ENCODE data around the gene RGS10. TPM values are rescaled to one million over a fixed set of nuclear protein-coding genes. Genes with fewer than 3 reads are reported as not detected.
"Not testable (repeated sequence)": the region's sequence is repeated elsewhere in the genome, so short reads cannot be mapped to it uniquely, and the experiment has no call there.

Gene RGS10
- total RNA-seq, 1 donor from 2014 or later = 7.2 TPM

DNA sequence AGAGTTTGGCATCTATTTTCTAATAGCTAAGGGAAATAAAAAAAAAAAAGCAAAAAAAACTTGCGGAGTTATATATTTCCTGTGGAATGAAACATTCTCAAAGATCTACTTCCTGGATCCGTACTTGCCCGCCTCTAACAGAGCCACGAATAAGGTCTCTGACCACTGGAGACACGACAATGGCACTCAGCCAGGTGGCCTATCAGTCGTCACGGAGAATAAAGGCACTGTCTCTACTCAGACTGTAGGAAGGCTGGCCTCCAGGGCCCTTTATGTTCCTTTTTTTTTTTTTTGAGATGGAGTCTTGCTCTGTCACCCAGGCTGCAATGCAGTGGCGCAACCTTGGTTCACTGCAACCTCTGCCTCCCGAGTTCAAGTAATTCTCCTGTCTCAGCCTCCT lies 58.7 kb downstream of the RGS10 start:
- DNase-seq (ENCODE audit: missing footprints) (no peak), ATAC-seq (no peak)
- intact Hi-C loops (cut with DNase I) = no loop called here

DNA sequence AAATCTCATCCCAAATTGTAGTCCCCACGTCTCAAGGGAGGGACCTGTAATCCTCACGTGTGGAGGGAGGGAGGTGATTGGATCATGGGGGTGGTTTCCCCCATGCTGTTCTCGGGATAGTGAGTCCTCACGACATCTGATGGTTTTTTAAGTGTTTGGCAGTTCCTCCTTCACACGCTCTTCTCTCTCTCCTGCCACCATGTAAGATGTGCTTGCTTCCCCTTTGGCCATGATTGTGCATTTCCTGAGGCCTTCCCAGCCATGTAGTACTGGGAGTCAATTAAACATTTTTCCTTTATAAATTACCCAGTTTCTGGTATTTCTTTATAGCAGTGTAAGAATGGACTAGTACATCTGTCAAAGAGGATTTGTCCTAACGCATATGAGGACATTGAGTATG lies 59.5 kb downstream of the RGS10 start:
- ATAC-seq (no peak), DNase-seq (ENCODE audit: missing footprints) (no peak)
- intact Hi-C loops (cut with DNase I) = no loop called here

DNA sequence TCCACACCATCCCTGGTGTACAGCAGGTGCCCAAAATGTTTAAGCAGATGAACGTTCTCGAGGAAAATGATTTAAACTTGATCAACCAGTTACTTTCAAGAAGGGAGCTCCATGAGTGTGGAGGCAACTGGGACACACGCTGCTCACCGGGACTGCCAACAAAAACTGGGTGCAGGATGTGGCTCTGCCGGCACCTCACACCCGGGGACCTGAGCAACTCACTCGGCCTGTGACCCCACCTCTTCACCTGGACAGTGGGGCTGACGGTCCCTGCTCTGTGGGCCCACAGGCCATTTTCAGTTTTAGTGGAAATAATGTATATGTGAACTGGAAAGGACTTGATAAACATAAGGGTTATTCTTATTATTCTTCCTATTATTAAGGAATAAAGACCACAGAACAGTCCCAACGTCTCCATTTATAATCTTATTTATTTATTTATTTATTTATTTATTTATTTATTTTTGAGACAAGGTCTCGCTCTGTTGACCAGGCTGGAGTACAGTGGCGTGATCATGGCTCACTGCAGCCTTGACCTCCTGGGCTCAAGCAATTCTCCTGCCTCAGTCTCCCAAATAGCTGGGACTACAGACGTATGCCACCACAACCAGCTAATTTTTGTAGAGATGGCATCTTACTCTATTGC lies 60.6 kb downstream of the RGS10 start:
- no peak for ATAC-seq
- intact Hi-C loops (cut with DNase I) = no loop called here
- DNase-seq (ENCODE audit: missing footprints) = no peak

DNA sequence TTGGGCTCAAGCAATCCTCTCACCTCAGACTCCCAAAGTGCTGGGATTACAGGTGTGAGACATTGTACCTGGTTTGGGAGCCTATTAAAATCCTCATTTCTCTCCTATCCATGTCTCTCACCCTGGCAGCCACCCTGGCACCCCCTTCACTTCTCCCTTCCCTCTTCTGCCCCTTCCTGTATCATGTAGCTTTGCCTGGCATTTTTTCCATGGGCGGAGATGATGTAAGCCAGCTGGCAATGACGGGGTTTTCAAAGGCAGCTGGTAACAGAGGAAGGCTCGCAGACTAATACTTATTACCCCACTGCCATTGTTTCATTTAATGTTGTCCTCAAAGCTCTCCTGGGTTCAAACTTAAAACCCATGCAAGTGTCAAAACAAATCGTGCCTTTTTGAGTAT lies 61.9 kb downstream of the RGS10 start:
- ATAC-seq = peak; percentile 33
- intact Hi-C loops (cut with DNase I) = no loop called here
- no peak for DNase-seq (ENCODE audit: missing footprints)

DNA sequence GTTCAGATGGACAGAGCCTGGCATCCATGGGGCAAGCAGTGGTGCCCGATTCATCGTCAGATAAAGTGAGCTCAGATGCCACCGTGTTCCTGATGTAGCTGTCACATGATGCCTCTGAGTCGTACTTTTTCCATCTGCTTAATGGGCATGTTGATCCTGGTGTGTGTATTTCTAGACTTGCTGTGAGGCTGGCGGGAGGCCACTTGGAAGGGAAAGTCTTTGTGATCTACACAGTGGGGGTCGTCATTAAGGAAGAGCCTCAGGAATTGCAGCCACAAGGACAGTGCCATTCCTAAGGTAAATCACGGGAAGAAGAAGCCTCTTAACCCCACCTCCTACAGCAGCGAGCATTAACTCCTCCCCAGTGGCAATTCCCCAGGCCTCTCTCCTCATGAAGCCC lies 63.0 kb downstream of the RGS10 start:
- intact Hi-C loops (cut with DNase I) = no loop called here
- ATAC-seq (no peak), DNase-seq (ENCODE audit: missing footprints) (no peak)

DNA sequence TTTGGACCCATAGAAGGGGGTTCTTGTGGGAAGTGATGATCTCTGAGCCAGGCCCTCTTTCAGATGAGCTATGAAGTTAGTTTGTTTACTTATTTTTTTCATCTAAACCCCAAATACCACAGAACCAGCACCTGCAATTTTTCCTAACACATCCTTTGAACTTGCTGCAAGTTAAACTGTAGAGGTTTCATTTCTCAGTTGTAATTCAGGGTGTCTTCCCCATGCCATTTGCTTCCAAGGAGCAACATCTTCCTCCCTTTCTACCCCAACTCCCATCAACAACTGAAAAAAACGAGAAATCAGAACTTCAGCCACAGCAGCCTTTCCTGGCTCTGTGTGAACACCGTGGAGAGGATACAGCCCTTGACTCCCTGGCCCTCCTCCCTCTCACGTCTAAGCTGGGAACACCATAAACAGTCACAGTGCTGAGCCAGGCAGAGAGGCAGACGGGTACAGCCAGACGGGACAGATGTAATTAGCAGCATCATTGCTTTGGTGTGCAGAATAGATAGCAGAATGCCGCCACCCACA lies 63.6 kb downstream of the RGS10 start:
- intact Hi-C loops (cut with DNase I) = no loop called here
- no peak for DNase-seq (ENCODE audit: missing footprints)
- ATAC-seq = peak; percentile 61

DNA sequence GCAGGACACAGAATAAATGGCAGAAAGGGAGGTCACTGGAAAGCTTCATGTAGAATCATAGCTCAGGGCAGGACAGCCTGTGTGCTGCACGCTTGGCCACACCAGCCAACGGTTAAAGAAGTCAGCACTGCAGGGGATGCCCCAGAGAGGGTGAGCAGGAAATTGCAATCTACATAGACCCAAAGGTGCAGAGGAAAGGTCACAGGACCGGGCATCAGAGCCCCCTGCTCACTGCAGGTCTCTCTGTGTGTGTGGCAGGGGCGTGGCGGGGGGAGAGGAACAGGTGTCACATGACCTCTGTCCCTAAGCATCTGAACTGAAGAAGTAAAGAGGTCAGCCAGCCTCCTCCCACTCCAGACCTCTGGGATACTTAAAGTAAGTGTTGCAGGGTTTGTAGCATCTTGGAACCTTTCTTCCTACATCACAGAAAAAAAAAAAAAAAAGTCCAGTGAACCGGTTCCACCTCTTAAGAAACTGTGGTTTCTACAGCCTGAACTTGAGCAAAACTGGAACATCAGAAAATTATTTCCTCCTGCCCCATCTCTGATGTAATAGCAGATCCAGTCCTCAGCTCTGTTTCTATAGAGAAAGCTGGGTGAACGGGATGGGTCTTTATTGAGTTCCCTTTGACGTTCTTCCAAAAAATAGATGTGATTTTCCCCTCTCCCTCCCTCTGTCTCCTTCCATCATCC lies 64.3 kb downstream of the RGS10 start:
- DNase-seq (ENCODE audit: missing footprints) = no peak
- intact Hi-C loops (cut with DNase I) = no loop called here
- ATAC-seq = no peak

DNA sequence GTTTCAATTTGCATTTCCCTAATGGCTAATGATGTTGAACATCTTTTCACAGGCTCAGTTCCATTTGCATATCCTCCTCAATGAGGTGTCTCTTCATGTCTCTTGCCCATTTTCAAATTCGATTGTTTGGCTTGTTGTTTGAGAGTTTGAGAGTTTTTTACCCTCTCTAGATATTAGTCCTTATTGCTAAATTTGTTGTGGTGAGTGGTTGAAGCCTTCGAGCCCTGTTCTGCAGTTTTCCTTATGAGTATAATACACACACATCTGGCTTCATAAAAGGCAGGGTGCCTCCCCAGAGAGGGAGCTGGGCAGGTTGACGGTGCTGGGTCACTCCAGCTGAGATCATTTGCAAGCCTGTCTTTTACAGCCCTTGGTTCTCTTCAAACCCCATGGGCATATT lies 65.1 kb downstream of the RGS10 start:
- DNase-seq (ENCODE audit: missing footprints) (no peak), ATAC-seq (no peak)
- intact Hi-C loops (cut with DNase I) = no loop called here

DNA sequence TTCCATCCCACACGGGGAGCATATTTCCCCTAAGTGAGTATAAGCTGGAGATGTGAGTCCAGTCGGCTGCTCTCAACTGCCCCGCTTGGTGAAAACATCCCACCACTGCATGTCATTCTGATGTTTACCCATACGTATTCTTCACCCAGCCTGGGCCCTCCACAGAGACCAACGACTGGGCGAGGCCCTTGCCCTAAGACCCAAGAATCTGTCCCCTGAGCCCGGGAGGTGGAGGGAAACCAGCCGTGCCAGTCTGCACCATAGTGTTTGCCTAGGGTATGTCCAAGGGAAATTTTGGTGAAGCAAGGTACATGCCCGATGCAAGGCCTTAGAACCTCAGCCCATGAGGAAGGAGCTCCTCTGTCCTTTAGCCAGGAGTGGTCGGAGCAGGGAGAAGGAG lies 67.9 kb downstream of the RGS10 start:
- ATAC-seq (no peak), DNase-seq (ENCODE audit: missing footprints) (no peak)
- intact Hi-C loops (cut with DNase I) = no loop called here

DNA sequence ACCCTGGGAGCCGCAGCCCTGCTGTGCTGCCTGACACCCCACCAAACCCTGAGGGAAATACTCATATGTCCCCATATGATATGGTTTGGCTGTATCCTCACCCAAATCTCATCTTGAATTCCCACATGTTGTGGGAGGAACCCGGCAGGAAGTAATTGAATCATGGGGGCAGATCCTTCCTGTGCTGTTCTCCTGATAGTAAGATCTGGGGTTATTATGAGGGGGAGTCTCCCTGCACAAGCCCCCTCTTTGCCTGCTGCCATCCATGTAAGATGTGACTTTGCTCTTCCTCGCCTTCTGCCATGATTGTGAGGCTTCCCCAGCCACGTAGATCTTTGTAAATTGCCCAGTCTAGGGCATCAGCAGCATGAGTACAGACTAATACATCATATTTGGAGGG lies 68.7 kb downstream of the RGS10 start:
- ATAC-seq = no peak
- DNase-seq (ENCODE audit: missing footprints) = no peak
- intact Hi-C loops (cut with DNase I) = no loop called here

DNA sequence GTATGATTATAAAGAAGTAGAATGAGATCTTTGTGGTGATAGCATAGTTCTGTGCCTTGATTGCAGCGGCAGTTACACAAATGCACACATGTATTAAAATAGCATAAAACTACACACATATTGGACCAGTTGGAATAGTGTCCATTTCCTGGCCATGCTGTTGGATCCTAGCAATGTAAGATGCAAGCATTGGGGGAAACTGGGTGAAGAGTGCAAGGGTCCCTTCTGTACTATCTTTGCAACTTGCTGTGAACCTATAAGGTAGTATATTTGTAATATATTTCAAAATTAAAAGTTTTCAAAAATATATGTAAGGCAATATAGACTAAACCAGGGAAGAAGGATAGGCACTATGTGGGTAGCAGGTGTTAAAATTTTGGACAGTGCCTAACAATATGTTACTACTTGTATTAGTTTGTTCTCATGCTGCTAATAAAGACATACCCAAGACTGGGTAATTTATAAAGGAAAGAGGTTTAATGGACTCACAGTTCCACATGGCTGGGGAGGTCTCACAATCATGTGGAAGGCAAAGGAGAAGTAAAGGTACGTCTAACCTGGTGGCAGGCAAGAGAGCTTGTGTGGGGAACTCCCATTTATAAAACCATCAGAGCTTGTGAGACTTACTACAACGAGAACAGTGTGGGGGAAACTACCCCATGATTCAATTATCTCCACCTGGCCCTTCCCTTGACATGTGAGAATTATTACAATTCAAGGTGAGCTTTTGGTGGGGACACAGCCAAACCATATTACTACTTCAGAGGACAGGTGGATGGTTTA lies 71.4 kb downstream of the RGS10 start:
- DNase-seq (ENCODE audit: missing footprints) (no peak), ATAC-seq (no peak)
- intact Hi-C loops (cut with DNase I) = no loop called here

DNA sequence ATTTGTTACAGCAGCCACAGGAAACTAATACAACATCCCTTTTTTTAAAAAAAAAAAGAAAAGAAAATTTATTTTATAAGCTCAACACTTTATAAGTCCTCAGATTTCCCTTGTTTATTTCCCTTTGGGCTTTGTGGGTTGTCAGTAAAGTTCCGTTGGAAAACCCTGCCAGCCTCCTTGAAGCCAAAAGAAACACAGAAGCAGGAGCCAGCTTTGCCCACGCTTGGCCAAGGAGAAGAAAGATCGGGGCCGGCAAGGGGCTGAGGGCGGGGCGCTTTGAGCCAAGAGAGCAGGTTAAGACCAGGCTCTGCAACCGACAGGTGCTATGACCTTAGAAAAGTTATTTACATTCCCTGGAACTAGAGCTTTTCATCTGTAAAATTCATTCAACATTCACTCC lies 72.7 kb downstream of the RGS10 start:
- DNase-seq (ENCODE audit: missing footprints) (no peak), ATAC-seq (no peak)
- intact Hi-C loops (cut with DNase I) = no loop called here

DNA sequence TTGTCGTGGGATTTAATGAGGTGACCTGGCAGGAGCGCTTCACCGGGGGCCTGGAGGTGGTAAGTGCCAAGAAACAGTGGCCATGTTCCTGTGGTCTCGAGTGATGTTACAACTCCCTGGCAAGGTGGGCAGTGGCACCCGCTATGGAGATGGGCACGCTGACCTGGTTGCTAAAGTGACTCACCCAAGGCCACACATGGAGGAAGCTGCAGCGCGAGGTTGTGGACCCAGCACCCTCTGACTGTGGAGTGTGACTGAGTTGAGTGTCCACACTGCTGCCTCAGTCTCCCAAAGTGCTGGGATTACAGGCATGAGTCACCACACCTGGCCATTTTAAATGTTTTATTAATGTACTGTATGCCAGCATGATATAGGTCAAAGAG lies 73.2 kb downstream of the RGS10 start:
- no peak for ATAC-seq
- DNase-seq (ENCODE audit: missing footprints) = peak; percentile 62
- intact Hi-C loops (cut with DNase I) = no loop called here

DNA sequence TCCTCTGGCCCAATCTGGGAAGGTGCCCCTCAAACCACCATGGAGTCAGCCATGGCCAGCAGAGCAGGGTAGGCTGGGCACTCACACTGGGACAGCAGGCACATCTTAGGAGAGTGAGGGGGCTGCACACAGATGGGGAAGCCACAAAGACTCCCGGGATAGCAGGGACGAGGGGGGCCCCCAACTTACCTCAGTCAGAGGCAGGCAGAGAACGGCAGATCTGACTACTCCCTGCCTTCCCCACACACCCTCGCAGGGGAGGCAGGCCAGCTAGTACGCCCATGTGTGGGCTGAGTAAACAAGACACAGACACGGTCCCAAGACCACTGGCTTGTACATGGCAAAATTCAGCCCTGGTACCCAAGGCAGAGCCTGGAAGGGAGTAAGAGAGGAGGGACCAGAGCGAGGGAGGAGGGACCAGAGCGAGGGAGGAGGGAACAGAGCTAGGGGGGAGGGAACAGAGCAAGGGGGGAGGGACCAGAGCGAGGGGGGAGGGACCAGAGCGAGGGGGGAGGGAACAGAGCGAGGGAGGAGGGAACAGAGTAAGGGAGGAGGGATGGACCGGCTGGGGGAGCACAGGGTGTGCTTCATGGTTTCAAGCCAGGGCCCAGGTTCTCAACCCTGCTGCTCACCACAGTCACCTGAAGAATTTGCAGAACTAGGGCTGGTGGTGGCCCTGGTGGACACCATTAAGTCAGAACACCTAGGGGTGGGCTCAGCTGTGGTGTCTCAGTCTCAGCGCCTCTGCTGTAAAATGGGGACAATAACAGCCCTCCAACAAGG lies 73.8 kb downstream of the RGS10 start:
- ATAC-seq (no peak), DNase-seq (ENCODE audit: missing footprints) (peak; percentile 66)
- intact Hi-C loops (cut with DNase I) = no loop called here

DNA sequence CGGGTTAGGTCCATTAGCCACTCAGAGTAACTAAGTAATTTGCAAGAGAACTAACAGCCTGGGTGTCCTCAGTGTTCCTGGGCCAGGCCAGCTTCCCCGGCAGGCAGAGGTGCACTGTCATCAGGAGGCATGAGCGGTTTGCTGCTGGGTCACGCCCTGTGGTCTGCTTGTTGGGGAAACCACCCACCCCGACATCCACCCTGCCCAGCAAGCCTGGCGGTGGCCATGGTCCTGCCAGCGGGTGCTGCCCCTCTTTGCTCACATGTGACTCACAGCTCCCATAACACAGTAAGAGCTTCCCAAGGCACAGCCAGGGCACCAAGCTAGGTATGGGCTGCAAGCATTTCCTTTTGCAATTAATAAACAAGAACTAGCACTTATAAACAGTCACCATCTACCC lies 75.9 kb downstream of the RGS10 start:
- no peak for DNase-seq (ENCODE audit: missing footprints)
- ATAC-seq = no peak
- intact Hi-C loops (cut with DNase I) = no loop called here

DNA sequence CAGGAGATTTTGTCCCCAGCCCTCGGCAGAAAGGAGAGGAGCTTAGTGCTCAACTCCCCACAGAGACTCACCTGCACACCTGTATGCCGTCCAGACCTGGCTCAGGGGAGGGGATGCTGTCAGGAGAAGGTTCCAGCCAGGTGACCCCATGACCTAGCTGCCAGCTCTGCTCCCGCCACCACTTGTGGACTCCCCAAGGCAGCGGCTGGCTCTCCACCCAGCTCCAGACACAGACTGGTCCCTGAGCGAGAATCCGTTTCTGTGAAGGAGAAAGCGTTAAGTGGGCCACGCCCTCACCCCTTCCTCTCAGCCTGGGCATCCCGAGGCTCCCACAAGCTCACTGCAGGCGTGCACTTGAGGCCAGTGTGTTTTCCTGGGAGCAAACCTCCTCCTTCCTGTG lies 76.4 kb downstream of the RGS10 start:
- intact Hi-C loops (cut with DNase I) = no loop called here
- ATAC-seq (no peak), DNase-seq (ENCODE audit: missing footprints) (no peak)

DNA sequence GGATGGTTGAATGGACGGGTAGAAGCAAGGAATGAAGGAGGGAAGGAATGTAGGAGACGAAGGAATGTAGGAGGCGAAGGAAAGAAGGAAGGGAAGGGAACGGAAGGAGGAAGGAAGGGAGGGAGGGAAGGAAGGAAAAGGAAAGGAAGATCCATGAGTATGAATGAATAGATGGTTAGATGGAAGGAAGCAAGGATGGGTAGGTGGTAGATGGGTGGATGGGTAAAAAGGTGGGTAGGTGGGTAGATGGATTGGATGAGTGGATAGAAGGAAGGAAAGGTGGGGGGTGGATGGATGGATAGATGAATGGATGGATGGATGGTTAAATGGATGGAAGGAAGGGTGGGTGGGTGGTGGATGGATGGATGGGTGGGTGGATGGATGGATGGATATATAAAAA lies 77.4 kb downstream of the RGS10 start:
- intact Hi-C loops (cut with DNase I) = no loop called here
- DNase-seq (ENCODE audit: missing footprints) (no peak), ATAC-seq (no peak)

DNA sequence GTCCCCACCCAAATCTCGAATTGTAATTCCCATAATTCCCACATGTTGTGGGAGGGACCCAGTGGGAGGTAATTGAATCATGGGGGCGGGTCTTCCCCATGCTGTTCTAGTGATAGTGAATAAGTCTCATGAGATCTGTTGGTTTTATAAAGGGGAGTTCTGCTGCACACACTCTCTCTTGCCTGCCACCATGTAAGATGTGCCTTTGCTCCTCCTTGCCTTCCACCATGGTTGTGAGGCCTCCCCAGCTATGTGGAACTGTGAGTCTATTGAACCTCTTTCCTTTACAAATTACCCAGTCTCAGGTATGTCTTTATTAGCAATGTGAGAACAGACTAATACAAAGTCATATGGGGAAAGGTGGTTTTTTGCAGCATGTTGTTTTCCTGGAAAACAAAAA lies 79.3 kb downstream of the RGS10 start:
- DNase-seq (ENCODE audit: missing footprints); intact Hi-C loops (cut with DNase I); ATAC-seq: not testable (repeated sequence)

DNA sequence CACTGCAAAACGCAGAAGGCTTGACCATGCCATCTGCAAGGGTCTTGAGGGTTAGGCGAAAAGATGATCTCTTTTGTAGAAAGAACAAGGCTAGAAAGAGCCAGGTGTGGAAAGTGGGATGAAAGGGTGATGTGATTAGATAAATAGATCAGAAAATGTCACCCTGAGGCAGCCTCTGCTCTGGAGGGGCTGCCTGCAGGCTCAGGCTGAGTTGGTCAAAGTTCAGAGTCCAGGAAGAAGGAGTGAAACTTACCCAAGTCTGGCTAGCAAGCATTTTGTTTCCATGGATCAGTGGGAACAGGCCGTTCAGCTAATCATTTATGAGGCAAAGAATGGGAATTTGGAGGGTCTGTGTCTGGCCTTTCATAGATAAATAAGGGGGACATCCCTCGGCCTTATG lies 79.7 kb downstream of the RGS10 start:
- DNase-seq (ENCODE audit: missing footprints) (no peak), ATAC-seq (no peak)
- intact Hi-C loops (cut with DNase I) = no loop called here
